Measurements from ENCODE around the gene DNAH14.

DNA sequence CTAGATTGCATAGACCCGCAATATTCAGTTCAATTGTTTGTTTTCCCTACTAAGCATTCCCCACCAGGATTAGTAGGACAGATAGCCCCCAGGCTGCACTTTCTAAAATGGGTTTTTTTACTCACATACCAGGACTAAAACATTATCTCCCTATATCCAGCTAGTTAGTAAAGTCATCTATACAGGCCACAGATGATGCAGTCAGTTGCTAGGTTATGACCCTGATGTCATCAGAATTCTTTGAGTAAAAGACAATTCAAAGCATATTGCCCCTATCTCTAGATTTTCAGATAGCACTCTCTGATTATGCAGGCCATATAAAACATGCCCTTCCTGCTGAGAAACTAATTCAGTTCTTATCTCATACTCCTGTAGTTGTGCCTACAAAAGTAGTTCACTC lies 294.8 kb downstream of the DNAH14 start:
- TF ChIP-seq CHD2 (IDR thresholded peaks at IDR 0.05; ENCODE audit: low read depth, low read length) (no peak), TBX2 (CRISPR knock-in tag; IDR thresholded peaks at IDR 0.05; ENCODE audit: borderline replicate concordance) (no peak), YY1 (IDR thresholded peaks at IDR 0.05; ENCODE audit: insufficient read depth, insufficient replicate concordance, low read depth, low read length) (no peak), FOSL1 (CRISPR knock-in tag; IDR thresholded peaks at IDR 0.05; ENCODE audit: borderline replicate concordance) (no peak), KDM5B (CRISPR knock-in tag; IDR thresholded peaks at IDR 0.05; ENCODE audit: borderline replicate concordance) (no peak)
- TF ChIP-seq, protein P1, sequence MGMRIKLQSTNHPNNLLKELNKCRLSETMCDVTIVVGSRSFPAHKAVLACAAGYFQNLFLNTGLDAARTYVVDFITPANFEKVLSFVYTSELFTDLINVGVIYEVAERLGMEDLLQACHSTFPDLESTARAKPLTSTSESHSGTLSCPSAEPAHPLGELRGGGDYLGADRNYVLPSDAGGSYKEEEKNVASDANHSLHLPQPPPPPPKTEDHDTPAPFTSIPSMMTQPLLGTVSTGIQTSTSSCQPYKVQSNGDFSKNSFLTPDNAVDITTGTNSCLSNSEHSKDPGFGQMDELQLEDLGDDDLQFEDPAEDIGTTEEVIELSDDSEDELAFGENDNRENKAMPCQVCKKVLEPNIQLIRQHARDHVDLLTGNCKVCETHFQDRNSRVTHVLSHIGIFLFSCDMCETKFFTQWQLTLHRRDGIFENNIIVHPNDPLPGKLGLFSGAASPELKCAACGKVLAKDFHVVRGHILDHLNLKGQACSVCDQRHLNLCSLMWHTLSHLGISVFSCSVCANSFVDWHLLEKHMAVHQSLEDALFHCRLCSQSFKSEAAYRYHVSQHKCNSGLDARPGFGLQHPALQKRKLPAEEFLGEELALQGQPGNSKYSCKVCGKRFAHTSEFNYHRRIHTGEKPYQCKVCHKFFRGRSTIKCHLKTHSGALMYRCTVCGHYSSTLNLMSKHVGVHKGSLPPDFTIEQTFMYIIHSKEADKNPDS (CRISPR knock-in tag; IDR thresholded peaks at IDR 0.05), result no peak
